ENCODE results near the gene MYO5A.

DNA sequence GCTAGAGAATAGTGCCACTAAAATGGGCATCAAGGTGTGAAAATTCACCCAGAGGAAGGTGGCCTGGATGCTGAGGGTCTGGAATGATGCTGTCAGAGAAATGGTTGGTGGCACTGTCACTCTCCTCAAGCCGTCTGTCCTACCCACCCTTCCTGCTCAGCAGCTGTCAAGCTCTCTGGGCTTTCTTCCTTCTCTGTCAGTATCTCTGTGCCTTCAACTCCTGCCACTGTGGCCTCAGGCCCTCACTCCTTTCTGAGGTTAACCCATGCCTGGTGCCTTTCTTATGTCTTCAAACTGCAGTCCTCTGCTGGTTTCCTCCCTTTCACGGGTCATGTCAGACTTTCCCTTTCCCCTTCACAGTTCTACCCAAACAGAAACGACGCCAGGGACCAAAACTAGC lies 237.5 kb downstream of the MYO5A start:
- no peak for TF ChIP-seq POLR2A (IDR thresholded peaks at IDR 0.05; ENCODE audit: low read depth, low read length)
- no peak for TF ChIP-seq PAX5 (IDR thresholded peaks at IDR 0.05; ENCODE audit: insufficient read depth, low read length, severe bottlenecking)
- no peak for TF ChIP-seq POLR2AphosphoS5 (IDR thresholded peaks at IDR 0.05; ENCODE audit: low read depth, low read length)
- TF ChIP-seq TAF1 (IDR thresholded peaks at IDR 0.05; ENCODE audit: low read depth, low read length): no peak
- TF ChIP-seq POU2F2 (IDR thresholded peaks at IDR 0.05; ENCODE audit: low read depth, low read length): no peak
- TF ChIP-seq SPI1 (IDR thresholded peaks at IDR 0.05; ENCODE audit: low read depth, low read length): no peak
